ACHN (cell line): ENCODE results near the gene TTBK1.
"Not testable (repeated sequence)": the region's sequence is repeated elsewhere in the genome, so short reads cannot be mapped to it uniquely, and the experiment has no call there.

Experiments used
- DNase-seq: peaks from one replicate; pipeline ENCODE4 v3.0.0-alpha.2; 2015
- in situ Hi-C: cut with HindIII; loops from 2 replicates; pipeline ENCODE4 v1.10.0; 2017; ENCODE audit warnings: low sequenced_read_pairs, low pct_ligation_motif_present, low pct_unique_long_range_greater_than_20kb

Gene TTBK1

GRCh38 chr6:43295456-43295855 is 52.2 kb downstream of the TTBK1 start:
- in situ Hi-C loops = no loop called here
- no peak for DNase-seq

DNA sequence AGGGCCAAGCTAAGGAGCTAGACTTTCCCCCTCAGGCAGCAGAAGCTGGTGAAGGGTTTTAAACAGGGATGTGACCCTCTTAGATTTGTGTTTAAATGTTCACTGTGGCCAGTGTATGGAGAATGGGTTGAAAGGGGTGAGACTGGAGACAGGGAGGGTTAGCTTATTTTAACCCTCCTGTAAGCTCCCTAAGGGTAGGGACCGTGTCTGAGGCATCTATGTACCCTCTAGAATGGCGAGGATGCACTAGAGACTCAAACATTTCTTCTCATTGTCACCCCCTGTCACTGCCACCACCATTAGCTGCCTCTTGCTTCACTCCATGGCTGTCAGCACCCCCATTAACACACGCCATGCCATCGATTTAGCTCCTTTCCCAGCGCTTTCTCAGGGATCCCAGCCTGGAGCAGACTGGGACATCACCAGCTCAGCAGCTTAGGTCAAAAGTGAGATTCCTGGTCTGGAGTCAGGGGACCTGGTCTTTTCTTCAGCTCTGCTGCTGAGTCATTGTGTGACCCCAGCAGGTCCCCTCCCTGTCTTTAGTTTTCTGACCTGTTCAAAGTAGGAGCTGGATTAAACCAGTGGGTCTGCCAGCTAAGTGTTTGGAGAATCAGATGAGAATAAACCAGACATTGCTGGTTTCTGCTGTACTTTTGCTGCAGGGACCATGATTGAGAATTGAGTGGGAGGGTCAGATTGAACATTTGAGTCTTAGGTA is 53.7 kb downstream of the TTBK1 start:
- in situ Hi-C loops = no loop called here
- DNase-seq = no peak

GRCh38 chr6:43297644-43298564 is 54.6 kb downstream of the TTBK1 start, which contains the start of gene SLC22A7:
Gene SLC22A7 (plus strand): TSS chr6:43298260. CDS start chr6:43298359, 99 bp downstream.
- in situ Hi-C loops = no loop called here
- no peak for DNase-seq

DNA sequence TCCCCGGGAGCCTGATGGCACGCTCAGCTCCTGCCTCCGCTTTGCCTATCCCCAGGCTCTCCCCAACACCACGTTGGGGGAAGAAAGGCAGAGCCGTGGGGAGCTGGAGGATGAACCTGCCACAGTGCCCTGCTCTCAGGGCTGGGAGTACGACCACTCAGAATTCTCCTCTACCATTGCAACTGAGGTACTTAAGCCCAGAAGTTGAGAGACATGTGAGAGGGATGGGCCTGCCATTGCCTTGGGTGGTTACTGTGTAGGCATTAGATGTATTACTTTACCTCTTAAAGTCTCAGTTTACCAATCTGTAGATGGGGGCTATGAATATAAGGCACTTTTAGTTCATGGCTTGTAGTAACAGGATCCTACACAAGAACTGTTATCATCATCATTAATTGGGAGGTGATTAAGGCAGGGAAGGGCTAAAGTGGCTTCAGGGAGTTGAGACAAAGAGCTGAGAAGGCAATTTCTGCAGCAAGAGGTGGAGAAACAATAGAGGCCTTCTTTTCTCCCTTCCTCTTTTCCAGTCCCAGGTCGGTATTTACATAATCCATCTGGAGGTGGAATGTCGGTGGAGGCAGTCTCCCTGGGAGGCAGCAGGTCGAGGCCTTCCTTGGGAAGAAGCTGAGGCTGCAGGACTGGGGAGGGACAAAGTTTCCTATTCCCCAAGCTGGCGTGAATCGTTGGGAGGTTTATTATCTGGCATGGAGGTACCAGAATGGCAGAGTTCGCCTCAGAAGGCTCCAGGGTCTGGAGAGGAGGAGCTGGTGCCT is 55.5 kb downstream of the TTBK1 start:
- DNase-seq = no peak
- in situ Hi-C loops = no loop called here

DNA sequence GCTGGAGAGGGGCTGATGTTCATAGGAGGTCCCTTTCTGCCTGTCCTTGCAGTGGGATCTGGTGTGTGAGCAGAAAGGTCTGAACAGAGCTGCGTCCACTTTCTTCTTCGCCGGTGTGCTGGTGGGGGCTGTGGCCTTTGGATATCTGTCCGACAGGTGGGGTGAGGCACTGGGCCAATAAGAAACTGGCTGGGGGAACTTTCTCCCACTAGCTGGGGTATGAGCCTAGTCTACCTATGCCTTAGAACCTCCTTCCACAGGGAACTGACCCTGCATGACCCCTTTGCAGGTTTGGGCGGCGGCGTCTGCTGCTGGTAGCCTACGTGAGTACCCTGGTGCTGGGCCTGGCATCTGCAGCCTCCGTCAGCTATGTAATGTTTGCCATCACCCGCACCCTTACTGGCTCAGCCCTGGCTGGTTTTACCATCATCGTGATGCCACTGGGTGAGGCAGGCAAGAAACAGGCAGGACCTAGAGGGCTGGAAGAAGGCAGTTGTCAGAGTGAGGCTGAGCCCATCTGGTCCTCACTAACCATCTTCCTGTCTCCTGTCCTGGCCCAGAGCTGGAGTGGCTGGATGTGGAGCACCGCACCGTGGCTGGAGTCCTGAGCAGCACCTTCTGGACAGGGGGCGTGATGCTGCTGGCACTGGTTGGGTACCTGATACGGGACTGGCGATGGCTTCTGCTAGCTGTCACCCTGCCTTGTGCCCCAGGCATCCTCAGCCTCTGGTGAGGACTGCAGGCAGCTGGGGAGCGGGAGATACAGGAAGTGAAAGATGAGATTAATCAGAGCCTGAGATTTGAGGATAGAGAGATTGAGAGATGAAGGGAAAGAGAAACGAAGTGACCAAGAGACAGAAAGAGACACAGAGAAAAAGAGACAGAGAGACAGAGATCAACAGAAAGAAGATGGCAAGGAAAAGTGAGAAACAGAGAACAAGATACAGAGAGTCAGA is 56.3 kb downstream of the TTBK1 start:
- in situ Hi-C loops = no loop called here
- no peak for DNase-seq

DNA sequence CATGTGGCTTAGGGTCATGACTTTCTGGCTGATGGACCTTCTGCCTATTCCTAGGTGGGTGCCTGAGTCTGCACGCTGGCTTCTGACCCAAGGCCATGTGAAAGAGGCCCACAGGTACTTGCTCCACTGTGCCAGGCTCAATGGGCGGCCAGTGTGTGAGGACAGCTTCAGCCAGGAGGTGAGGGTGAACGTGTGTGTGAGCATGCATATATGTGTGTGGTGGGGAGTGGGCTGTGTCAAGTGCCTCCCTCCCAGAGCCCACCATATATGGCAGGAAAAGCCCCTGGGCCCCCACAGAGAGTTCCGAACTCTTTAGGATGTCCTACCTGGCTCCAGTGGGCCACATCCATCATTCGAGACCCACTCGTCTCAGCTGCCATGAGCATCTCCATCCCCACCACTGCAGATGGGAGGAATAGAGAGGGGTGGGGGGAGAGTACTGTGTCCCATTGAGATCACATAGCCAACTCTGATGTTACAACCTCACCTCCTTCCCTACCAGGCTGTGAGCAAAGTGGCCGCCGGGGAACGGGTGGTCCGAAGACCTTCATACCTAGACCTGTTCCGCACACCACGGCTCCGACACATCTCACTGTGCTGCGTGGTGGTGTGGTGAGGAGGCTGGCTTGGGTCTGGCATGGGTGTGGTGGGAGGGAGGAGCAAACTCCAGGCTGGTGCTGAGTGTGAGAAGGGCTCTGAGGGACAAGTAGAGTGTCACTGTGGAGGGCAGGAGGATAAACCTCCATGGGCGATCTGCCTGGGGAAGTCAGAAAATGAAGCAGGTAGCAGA is 58.0 kb downstream of the TTBK1 start:
- DNase-seq = no peak
- in situ Hi-C loops = no loop called here

- no peak for DNase-seq
- in situ Hi-C loops = no loop called here
These were observed 58.8 kb downstream of the TTBK1 start for GRCh38 chr6:43302126-43302525.

DNA sequence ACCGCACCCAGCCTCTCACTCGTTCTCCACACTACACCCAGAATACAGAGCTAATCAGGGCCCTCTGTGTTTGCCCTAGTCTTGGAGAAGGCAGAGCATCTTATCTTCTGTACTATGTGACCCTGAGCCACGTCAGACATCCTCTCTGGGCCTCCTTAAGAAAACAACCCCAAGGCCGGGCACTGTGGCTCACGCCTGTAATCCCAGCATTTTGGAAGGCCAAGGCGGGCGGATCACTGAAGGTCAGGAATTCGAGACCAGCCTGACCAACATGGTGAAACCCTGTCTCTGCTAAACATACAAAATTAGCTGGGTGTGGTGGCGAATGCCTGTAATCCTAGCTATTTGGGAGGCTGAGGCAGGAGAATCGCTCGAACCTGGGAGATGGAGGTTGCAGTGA is 59.7 kb downstream of the TTBK1 start:
- DNase-seq, in situ Hi-C loops: not testable (repeated sequence)

DNA sequence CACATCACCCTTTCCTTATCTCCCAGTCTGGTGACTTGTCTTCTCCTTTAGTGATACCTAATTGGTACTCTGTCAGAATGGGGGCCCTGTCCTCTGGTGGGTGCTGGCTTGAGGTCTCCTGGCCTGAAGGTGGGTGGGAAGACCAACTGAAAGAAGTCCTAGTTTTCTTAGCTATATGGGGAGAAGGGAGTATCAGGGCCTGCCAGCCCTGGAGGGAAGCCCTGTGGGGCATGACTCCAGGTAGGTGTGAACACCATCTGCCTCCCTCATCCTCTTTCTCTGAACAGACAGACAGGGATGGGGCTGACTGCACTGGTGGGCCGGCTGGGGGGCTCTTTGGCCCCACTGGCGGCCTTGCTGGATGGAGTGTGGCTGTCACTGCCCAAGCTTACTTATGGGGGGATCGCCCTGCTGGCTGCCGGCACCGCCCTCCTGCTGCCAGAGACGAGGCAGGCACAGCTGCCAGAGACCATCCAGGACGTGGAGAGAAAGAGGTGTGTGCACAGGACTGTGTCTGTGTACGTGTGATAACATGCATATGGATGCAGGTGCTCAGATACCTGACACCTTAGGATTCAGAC is 60.6 kb downstream of the TTBK1 start:
- in situ Hi-C loops = no loop called here
- no peak for DNase-seq

DNA sequence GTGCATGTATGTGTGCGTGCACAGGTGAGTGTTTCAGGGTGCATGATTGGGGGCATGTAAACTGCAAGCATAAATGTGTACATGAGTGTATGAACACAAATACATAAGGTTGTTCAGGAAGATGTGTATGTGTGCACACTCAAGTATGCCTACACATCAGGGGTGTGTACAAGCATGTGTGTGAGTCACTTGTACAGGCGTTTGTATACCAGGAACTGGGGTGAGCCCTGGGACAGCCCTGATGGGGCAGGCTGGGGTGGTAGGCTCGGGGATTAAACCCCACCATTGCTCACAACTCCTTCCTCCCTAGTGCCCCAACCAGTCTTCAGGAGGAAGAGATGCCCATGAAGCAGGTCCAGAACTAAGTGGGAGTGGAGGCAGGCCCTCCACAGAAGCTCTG is 61.1 kb downstream of the TTBK1 start:
- no peak for DNase-seq
- in situ Hi-C loops = no loop called here

- no peak for DNase-seq
- in situ Hi-C loops = no loop called here
These were observed 61.6 kb downstream of the TTBK1 start for GRCh38 chr6:43304882-43305281.

- no peak for DNase-seq
- in situ Hi-C loops = no loop called here
These were observed 62.8 kb downstream of the TTBK1 start for GRCh38 chr6:43306086-43306485.

- DNase-seq = no peak
- in situ Hi-C loops = no loop called here
These were observed 64.3 kb downstream of the TTBK1 start for GRCh38 chr6:43307451-43308100.

- in situ Hi-C loops = no loop called here
- peak; percentile 50 for DNase-seq
These were observed 65.1 kb downstream of the TTBK1 start, which contains the start of gene CRIP3 for GRCh38 chr6:43308101-43308989. Gene CRIP3 (minus strand): TSS chr6:43308826. CDS start chr6:43308792, 34 bp downstream.

- in situ Hi-C loops = no loop called here
- DNase-seq = no peak
These were observed 65.8 kb downstream of the TTBK1 start for GRCh38 chr6:43308990-43309477.
